ENCODE results near the gene LRP10.
A peak's percentile ranks its signal among the peaks of the same experiment; 100 is the strongest.

Gene LRP10

DNA sequence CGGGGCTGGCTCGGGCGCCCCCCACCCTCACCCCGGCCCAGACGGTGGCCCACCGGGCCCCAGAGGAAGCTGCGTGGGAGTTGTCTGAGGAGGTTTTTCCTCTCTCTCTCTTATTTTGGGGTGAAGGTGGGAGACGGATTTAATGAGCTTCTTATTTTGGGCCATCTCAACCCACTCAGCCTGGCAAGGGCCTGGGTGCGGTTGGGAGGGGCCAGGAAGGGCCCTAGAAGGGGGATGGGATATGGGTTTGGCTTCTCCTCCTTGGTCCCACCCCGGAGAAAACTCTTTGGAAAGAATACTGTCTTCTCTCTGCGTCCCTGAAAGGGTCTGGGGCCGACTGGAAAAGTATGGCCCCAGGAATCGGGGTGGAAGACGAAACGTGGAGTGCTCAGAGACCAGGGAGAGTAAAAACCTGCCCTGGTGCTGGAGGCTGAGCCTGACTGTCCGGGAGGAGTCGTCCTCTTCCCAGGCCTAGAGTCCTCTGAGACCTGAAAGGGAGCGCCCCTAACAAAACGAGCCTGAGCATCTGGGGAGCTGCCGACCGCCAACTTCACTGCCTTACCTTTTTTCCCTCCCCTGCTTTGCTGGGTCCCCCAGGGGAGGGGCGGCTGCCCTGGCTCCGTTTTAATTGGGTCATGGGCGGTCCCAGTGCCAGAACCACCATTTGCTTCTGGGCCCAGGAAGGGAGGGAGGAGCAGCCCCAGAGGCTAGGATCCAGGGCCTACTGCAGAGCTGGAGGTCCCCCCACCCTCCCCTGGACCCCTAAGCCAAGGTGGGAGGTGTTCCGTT, 33.6 kb upstream of the LRP10 start:
- TF ChIP-seq, protein P1, sequence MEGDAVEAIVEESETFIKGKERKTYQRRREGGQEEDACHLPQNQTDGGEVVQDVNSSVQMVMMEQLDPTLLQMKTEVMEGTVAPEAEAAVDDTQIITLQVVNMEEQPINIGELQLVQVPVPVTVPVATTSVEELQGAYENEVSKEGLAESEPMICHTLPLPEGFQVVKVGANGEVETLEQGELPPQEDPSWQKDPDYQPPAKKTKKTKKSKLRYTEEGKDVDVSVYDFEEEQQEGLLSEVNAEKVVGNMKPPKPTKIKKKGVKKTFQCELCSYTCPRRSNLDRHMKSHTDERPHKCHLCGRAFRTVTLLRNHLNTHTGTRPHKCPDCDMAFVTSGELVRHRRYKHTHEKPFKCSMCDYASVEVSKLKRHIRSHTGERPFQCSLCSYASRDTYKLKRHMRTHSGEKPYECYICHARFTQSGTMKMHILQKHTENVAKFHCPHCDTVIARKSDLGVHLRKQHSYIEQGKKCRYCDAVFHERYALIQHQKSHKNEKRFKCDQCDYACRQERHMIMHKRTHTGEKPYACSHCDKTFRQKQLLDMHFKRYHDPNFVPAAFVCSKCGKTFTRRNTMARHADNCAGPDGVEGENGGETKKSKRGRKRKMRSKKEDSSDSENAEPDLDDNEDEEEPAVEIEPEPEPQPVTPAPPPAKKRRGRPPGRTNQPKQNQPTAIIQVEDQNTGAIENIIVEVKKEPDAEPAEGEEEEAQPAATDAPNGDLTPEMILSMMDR (IDR thresholded peaks at IDR 0.05) = no peak
- peak overlapping the region; percentile 99 for H3K4me3 Mint-ChIP-seq
- peaks cover 4% of the 10 kb centered on the region for H3K27me3 Mint-ChIP-seq (ENCODE audit: low read depth, poor library complexity)
- peaks cover 37% of the 10 kb centered on the region for H3K4me1 Mint-ChIP-seq
- H3K9me3 Mint-ChIP-seq = no peaks in the 10 kb centered on the region
- H3K27ac Mint-ChIP-seq = peak overlapping the region; percentile 93
- no peak for DNase-seq
- peaks cover 45% of the 10 kb centered on the region for H3K36me3 Mint-ChIP-seq (ENCODE audit: low read depth)

DNA sequence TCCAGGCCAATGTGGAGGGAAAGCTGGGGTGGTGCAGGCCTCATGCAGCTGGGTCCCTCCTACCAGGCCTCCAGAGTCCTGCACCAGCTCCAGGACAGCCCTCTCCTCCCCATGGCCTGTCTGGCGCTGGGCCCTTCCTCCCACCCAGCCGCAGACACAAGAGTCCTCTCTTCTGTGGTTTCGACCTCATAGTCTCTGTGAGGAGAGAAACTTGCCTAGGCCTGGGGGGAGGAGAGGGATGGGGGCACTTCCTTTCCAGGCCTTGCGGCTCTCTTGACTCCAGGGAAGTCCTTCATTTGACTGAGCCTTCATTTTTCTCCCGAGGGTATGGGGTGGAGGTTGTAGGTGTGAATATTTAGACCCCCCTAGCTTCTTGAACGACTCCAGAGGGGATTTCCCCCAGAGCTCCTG, 32.9 kb upstream of the LRP10 start:
- peaks cover 37% of the 10 kb centered on the region for H3K4me1 Mint-ChIP-seq
- no peaks in the 10 kb centered on the region for H3K9me3 Mint-ChIP-seq
- H3K36me3 Mint-ChIP-seq (ENCODE audit: low read depth) = peaks cover 47% of the 10 kb centered on the region
- H3K4me3 Mint-ChIP-seq = peak overlapping the region; percentile 99
- H3K27ac Mint-ChIP-seq = peak overlapping the region; percentile 92
- peaks cover 4% of the 10 kb centered on the region for H3K27me3 Mint-ChIP-seq (ENCODE audit: low read depth, poor library complexity)
- DNase-seq = no peak
- TF ChIP-seq, protein P1 (IDR thresholded peaks at IDR 0.05) = no peak

DNA sequence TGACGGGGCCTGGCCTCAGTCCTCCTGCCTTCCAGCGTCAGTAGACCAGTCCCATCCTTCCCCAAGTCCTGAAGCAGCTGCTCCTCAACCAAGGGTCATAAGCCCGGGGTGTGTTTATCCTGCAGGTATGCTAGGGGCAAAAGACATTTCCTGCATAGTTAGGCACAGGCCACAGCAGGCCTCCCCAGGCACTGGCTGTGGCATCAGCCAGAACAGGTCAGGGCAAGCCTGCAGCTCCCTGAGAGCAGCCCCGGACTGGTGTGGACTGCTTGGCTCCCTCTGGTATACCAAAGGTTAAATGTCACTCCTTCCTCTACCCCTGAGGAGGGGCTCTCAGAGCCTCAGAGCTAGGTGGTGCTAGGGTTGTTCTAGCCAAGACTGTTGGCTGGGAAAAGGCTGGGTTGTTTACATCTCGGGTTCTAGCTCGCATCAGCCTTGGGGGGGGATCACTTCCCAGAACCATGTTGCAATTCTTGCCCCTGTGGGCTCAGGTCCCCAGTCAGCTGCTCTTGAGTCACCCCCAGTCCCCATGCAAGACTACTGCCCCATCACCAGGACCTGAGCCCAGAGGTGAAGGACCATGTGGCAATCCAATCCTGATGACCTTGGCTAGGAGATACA, 32.3 kb upstream of the LRP10 start:
- peak overlapping the region; percentile 92 for H3K27ac Mint-ChIP-seq

DNA sequence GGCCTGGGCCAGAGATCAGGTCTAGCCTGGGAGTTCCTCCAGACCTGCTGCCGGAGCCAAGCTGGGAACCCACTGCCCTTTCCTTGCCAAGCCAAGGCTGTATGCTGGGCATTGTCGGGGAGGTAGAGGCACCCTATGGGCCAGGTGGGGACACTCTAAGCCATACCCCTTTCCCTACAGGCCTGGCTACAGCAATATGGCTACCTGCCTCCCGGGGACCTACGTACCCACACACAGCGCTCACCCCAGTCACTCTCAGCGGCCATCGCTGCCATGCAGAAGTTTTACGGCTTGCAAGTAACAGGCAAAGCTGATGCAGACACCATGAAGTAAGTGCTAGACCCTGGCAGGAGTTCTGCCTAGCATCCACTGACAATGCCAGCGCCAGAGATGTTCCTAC, 30.2 kb upstream of the LRP10 start:
- no peaks in the 10 kb centered on the region for H3K9me3 Mint-ChIP-seq
- H3K27me3 Mint-ChIP-seq (ENCODE audit: low read depth, poor library complexity) = peaks cover 4% of the 10 kb centered on the region
- no peak for DNase-seq
- H3K27ac Mint-ChIP-seq = peak overlapping the region; percentile 34
- H3K4me1 Mint-ChIP-seq = peaks cover 40% of the 10 kb centered on the region
- no peak overlapping the region for H3K4me3 Mint-ChIP-seq
- TF ChIP-seq, protein P1 (IDR thresholded peaks at IDR 0.05) = no peak
- peaks cover 58% of the 10 kb centered on the region for H3K36me3 Mint-ChIP-seq (ENCODE audit: low read depth)

More for the DNA sequence above, 32.3 kb upstream of the LRP10 start:
- H3K36me3 Mint-ChIP-seq (ENCODE audit: low read depth) = peaks cover 47% of the 10 kb centered on the region
- no peaks in the 10 kb centered on the region for H3K9me3 Mint-ChIP-seq
- DNase-seq = no peak
- H3K27me3 Mint-ChIP-seq (ENCODE audit: low read depth, poor library complexity) = peaks cover 4% of the 10 kb centered on the region
- peak overlapping the region; percentile 99 for H3K4me3 Mint-ChIP-seq
- peaks cover 37% of the 10 kb centered on the region for H3K4me1 Mint-ChIP-seq
- TF ChIP-seq, protein P1 (IDR thresholded peaks at IDR 0.05) = no peak

DNA sequence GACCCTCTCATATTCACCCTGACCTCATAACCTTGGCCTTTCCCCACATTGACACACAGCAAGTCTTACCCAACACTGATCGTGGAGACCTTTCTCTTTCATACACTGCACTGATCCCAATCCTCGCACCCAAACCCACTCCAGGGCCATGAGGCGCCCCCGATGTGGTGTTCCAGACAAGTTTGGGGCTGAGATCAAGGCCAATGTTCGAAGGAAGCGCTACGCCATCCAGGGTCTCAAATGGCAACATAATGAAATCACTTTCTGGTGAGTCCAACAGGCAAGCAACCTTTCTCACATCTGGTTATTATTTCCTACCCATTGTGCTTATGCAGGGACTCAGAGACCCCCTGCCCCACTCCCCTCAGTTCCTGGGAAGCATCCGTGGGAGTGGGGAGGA, 29.8 kb upstream of the LRP10 start:
- no peak overlapping the region for H3K4me3 Mint-ChIP-seq
- peak overlapping the region; percentile 34 for H3K27ac Mint-ChIP-seq
- no peaks in the 10 kb centered on the region for H3K9me3 Mint-ChIP-seq
- TF ChIP-seq, protein P1 (IDR thresholded peaks at IDR 0.05) = no peak
- peaks cover 4% of the 10 kb centered on the region for H3K27me3 Mint-ChIP-seq (ENCODE audit: low read depth, poor library complexity)
- peaks cover 59% of the 10 kb centered on the region for H3K36me3 Mint-ChIP-seq (ENCODE audit: low read depth)
- DNase-seq = no peak
- peaks cover 43% of the 10 kb centered on the region for H3K4me1 Mint-ChIP-seq
